Body of pancreas (tissue), 4 donors: Measurements from ENCODE around the gene ZBTB38. TPM values are rescaled to one million over a fixed set of nuclear protein-coding genes. Genes with fewer than 3 reads are reported as not detected.

Experiments
- ATAC-seq: fragments of 150-250 bp; one replicate; pipeline ENCODE4 v1.9.1; 2016
- DNase-seq, 4 donors: peaks; one replicate each; pipeline ENCODE4 v3.0.0-alpha.2; 2019
- H3K27ac ChIP-seq, 4 donors: fragments of 200-600 bp; sonication (generic); 1 replicate in 3 of 4; 2 replicates in 1 of 4; pipeline versions ENCODE4 v1.5.1 to v1.6.1; 2016 to 2019; ENCODE audit warnings: mild to moderate bottlenecking in 1 of 4, mixed read lengths in 1 of 4, moderate library complexity in 1 of 4
- H3K27me3 ChIP-seq, 2 donors: fragments of 200-600 bp; sonication (generic); one replicate each; pipeline ENCODE4 v1.6.0; 2016; ENCODE audit warnings: mild to moderate bottlenecking in 1 of 2
- H3K36me3 ChIP-seq, 2 donors: fragments of 200-600 bp; sonication (generic); replicated peaks in 1 of 2; 2 replicates each; pipeline ENCODE4 v1.5.1; 2016; ENCODE audit warnings: low read depth in 2 of 2; ENCODE audit not compliant: insufficient read depth in 1 of 2
- H3K4me1 ChIP-seq: fragments of 200-600 bp; sonication (generic); one replicate; pipeline ENCODE4 v1.6.0; 2016
- H3K4me3 ChIP-seq, 2 donors: fragments of 200-600 bp; sonication (generic); 1 replicate in 1 of 2; 2 replicates in 1 of 2; pipeline ENCODE4 v1.5.1; 2016 to 2019
- H3K9me3 ChIP-seq, 3 donors: fragments of 200-600 bp; sonication (generic); 1 replicate in 2 of 3; 2 replicates in 1 of 3; pipeline ENCODE4 v1.5.1; 2016
- CTCF ChIP-seq, 7 experiments: fragments of 450-650 bp in 4 of 7; fragments of 200-600 bp in 3 of 7; sonication (generic) in 3 of 7; IDR thresholded peaks; one replicate each; pipeline ENCODE4 v1.5.1; 2016 to 2019; ENCODE audit warnings: antibody characterized with exemption in 7 of 7
- POLR2A ChIP-seq, 3 donors: fragments of 450-650 bp; IDR thresholded peaks; one replicate each; pipeline ENCODE4 v1.6.1; 2016; ENCODE audit warnings: antibody characterized with exemption in 3 of 3, mild to moderate bottlenecking in 2 of 3
- WGBS, 2 donors: methylation state at CpG; one replicate each; pipeline ENCODE4 v1.1.5; 2017; 5-methylcytosine and 5-hydroxymethylcytosine counted together
- intact Hi-C: fragments of 100-400 bp; cut with DNase I; formaldehyde crosslinking; loops from one replicate; pipeline ENCODE4 v1.15.1; 2023
- total RNA-seq, 2 donors: library from RNA; depleted of rRNA; stranded (reverse); fragments of >200 nt; gene quantifications; one replicate each; pipeline ENCODE4 v1.1.0, GENCODE V29; 2016

The ZBTB38 gene
- total RNA-seq, 2 donors from 2014 or later, result 48.5 to 60.4 TPM

- Histone ChIP-seq H3K4me3 (no peak overlapping the region), H3K27me3 (no peaks in the 10 kb centered on the region), H3K36me3 (no peaks in the 10 kb centered on the region), H3K27ac (no peak overlapping the region), H3K9me3 (no peaks in the 10 kb centered on the region), H3K4me1 (peaks cover 17% of the 10 kb centered on the region)
- intact Hi-C loops, result no loop called here
- DNase-seq, result no peak
- TF ChIP-seq POLR2A (IDR thresholded peaks at IDR 0.05) (no peak), CTCF (IDR thresholded peaks at IDR 0.05) (no peak)
- ATAC-seq, result no peak
- WGBS, 2 donors, result 86 to 100% methylated on average over 3 of the region's 3 CpGs
Measured at GRCh38 chr3:141330718-141331376, 37.5 kb upstream of the ZBTB38 start.

GRCh38 chr3:141331377-141332318, 36.7 kb upstream of the ZBTB38 start:
- H3K27me3 ChIP-seq, result no peaks in the 10 kb centered on the region
- ATAC-seq, result peak; percentile 53
- H3K4me1 ChIP-seq, result peaks cover 9% of the 10 kb centered on the region
- peak in 3 of 4 donors; percentile 18 to 58 (median 26) for DNase-seq
- intact Hi-C loops, result no loop called here
- WGBS, 2 donors, result 82 to 84% methylated on average over 9 of the region's 9 CpGs
- no peak overlapping the region for H3K4me3 ChIP-seq
- H3K27ac ChIP-seq, result no peak overlapping the region
- no peak for TF ChIP-seq CTCF (IDR thresholded peaks at IDR 0.05)
- no peak for TF ChIP-seq POLR2A (IDR thresholded peaks at IDR 0.05)
- no peaks in the 10 kb centered on the region for H3K9me3 ChIP-seq
- no peaks in the 10 kb centered on the region for H3K36me3 ChIP-seq

GRCh38 chr3:141332416-141332815, 35.9 kb upstream of the ZBTB38 start:
- Histone ChIP-seq H3K4me1 (peaks cover 1% of the 10 kb centered on the region), H3K27ac (no peak overlapping the region), H3K36me3 (no peaks in the 10 kb centered on the region), H3K27me3 (no peaks in the 10 kb centered on the region), H3K9me3 (no peaks in the 10 kb centered on the region), H3K4me3 (no peak overlapping the region)
- no peak for ATAC-seq
- DNase-seq, result no peak
- 70 to 78% methylated on average over 5 of the region's 5 CpGs for WGBS, 2 donors
- TF ChIP-seq POLR2A (IDR thresholded peaks at IDR 0.05) (no peak), CTCF (IDR thresholded peaks at IDR 0.05) (no peak)
- intact Hi-C loops, result no loop called here

GRCh38 chr3:141333836-141334626, 34.3 kb upstream of the ZBTB38 start:
- WGBS, 2 donors, result 91 to 93% methylated on average over 3 of the region's 3 CpGs
- Histone ChIP-seq H3K27ac (no peak overlapping the region), H3K4me1 (no peaks in the 10 kb centered on the region), H3K27me3 (no peaks in the 10 kb centered on the region), H3K36me3 (no peaks in the 10 kb centered on the region), H3K9me3 (no peaks in the 10 kb centered on the region), H3K4me3 (no peak overlapping the region)
- DNase-seq, result no peak
- intact Hi-C loops, result no loop called here
- TF ChIP-seq POLR2A (IDR thresholded peaks at IDR 0.05) (no peak), CTCF (IDR thresholded peaks at IDR 0.05) (no peak)
- ATAC-seq, result no peak
